ENCODE results near the gene EXT2. TPM values are rescaled to one million over a fixed set of nuclear protein-coding genes. Genes with fewer than 3 reads are reported as not detected.

Gene EXT2
- total and polyA plus RNA-seq, 2 donors from 2014 or later, result 29.8 to 54.1 TPM

DNA sequence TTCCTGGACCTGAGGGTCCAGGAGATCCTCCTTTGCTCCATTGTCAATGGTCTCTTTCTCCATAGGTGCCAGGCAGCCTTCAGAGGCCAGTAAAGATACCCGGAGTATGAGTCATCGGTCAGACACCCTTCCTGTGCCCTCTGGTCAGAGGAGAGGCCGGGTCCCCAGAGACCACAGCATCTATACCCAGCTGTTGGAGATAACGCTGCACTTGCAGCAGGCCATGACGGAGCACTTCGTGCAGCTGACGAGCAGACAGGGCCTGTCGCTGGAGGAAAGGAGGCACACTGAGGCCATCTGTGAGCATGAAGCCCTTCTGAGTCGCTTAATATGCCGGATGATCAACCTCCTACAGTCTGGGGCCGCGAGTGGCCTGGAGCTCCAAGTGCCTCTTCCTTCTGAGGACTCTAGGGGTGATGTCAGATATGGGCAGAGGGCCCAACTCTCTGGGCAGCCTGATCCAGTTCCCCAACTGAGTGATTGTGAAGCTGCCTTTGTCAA is 47.5 kb upstream of the EXT2 start, which contains the start of gene ACCSL:
Gene ACCSL (plus strand): TSS at position 51 of the 501 bp plus-strand sequence. CDS start 56 bp downstream, at position 107.
- DNase-seq, result no peak
- H3K9ac ChIP-seq (ENCODE audit: low read length in 3 of 3), result no peak within 1 kb of the TSS
- no peaks in the 10 kb centered on the region for H3K4me1 ChIP-seq (ENCODE audit: control insufficient read depth in 2 of 3, insufficient read depth in 2 of 3, low read depth in 1 of 3, low read length in 3 of 3)
- TF ChIP-seq, protein P1, sequence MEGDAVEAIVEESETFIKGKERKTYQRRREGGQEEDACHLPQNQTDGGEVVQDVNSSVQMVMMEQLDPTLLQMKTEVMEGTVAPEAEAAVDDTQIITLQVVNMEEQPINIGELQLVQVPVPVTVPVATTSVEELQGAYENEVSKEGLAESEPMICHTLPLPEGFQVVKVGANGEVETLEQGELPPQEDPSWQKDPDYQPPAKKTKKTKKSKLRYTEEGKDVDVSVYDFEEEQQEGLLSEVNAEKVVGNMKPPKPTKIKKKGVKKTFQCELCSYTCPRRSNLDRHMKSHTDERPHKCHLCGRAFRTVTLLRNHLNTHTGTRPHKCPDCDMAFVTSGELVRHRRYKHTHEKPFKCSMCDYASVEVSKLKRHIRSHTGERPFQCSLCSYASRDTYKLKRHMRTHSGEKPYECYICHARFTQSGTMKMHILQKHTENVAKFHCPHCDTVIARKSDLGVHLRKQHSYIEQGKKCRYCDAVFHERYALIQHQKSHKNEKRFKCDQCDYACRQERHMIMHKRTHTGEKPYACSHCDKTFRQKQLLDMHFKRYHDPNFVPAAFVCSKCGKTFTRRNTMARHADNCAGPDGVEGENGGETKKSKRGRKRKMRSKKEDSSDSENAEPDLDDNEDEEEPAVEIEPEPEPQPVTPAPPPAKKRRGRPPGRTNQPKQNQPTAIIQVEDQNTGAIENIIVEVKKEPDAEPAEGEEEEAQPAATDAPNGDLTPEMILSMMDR (IDR thresholded peaks at IDR 0.05; ENCODE audit: borderline replicate concordance, extremely low read depth, insufficient read depth), result no peak
- no peaks in the 10 kb centered on the region for H3K36me3 ChIP-seq (ENCODE audit: control insufficient read depth in 2 of 3, insufficient read depth in 3 of 3, low read length in 3 of 3)
- FAIRE-seq, result no peak
- H3K27me3 ChIP-seq (ENCODE audit: control insufficient read depth, insufficient read depth, low read length), result no peaks in the 10 kb centered on the region
- intact Hi-C loops (cut with DNase I), result no loop called here
- no peak within 1 kb of the TSS for H3K4me3 ChIP-seq (ENCODE audit: low read length in 3 of 3)
- no peak within 1 kb of the TSS for H3K27ac ChIP-seq (ENCODE audit: low read depth in 2 of 2, low read length in 2 of 2)
- H3K9me3 ChIP-seq (ENCODE audit: control insufficient read depth in 2 of 3, insufficient read depth in 1 of 3, low read length in 3 of 3), result no peaks in the 10 kb centered on the region

DNA sequence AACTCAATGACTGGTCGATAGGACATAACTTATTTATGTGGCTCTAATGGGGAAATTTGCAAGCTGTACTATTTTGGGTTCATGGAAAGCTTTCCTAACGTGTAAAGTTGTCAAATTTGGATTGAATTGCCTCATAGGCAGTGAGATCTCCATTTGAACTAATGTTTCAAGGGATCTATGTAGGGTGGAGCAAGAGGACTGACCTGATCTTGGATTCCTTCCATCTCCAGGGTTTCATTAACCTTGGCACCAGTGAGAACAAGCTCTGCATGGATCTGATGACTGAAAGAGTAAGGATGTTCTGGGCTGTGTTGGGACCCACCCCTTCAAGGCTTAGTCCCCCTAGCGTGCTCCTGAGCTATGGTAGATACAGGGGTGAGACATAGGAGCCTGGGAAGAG is 45.6 kb upstream of the EXT2 start:
- no peaks in the 10 kb centered on the region for H3K27me3 ChIP-seq (ENCODE audit: control insufficient read depth, insufficient read depth, low read length)
- no peak for DNase-seq
- H3K4me3 ChIP-seq (ENCODE audit: low read length in 3 of 3), result no peak overlapping the region

DNA sequence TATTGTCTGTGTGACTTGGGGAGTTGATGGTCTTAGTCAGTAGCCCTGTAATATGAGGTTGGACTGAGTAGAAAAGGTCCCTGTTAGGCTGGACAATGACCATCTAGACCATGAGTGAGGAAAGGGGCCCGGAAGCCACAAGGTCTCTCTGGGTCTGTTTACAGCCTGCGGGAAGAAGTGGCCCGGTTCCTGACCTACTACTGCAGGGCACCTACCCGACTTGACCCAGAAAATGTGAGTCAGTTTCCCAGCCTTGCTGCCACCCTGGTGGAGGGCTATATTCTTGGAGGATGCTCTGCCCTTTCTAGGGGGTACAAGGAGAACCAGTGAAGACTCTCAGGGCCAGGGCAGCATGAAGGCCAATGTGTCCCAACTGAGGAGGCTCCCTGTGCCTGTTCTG is 44.3 kb upstream of the EXT2 start:
- TF ChIP-seq, protein P1 (IDR thresholded peaks at IDR 0.05; ENCODE audit: borderline replicate concordance, extremely low read depth, insufficient read depth), result no peak
- FAIRE-seq (no peak), DNase-seq (no peak)
- Histone ChIP-seq H3K9ac (ENCODE audit: low read length in 3 of 3) (no peak overlapping the region), H3K27me3 (ENCODE audit: control insufficient read depth, insufficient read depth, low read length) (no peaks in the 10 kb centered on the region), H3K9me3 (ENCODE audit: control insufficient read depth in 2 of 3, insufficient read depth in 1 of 3, low read length in 3 of 3) (no peaks in the 10 kb centered on the region), H3K4me1 (ENCODE audit: control insufficient read depth in 2 of 3, insufficient read depth in 2 of 3, low read depth in 1 of 3, low read length in 3 of 3) (no peaks in the 10 kb centered on the region), H3K27ac (ENCODE audit: low read depth in 2 of 2, low read length in 2 of 2) (no peak overlapping the region), H3K36me3 (ENCODE audit: control insufficient read depth in 2 of 3, insufficient read depth in 3 of 3, low read length in 3 of 3) (no peaks in the 10 kb centered on the region), H3K4me3 (ENCODE audit: low read length in 3 of 3) (no peak overlapping the region)
- intact Hi-C loops (cut with DNase I), result no loop called here

More for the DNA sequence above, 45.6 kb upstream of the EXT2 start:
- intact Hi-C loops (cut with DNase I), result no loop called here
- H3K9me3 ChIP-seq (ENCODE audit: control insufficient read depth in 2 of 3, insufficient read depth in 1 of 3, low read length in 3 of 3), result no peaks in the 10 kb centered on the region
- H3K9ac ChIP-seq (ENCODE audit: low read length in 3 of 3), result no peak overlapping the region
- no peaks in the 10 kb centered on the region for H3K36me3 ChIP-seq (ENCODE audit: control insufficient read depth in 2 of 3, insufficient read depth in 3 of 3, low read length in 3 of 3)
- H3K27ac ChIP-seq (ENCODE audit: low read depth in 2 of 2, low read length in 2 of 2), result no peak overlapping the region
- TF ChIP-seq, protein P1 (IDR thresholded peaks at IDR 0.05; ENCODE audit: borderline replicate concordance, extremely low read depth, insufficient read depth), result no peak
- no peak for FAIRE-seq
- H3K4me1 ChIP-seq (ENCODE audit: control insufficient read depth in 2 of 3, insufficient read depth in 2 of 3, low read depth in 1 of 3, low read length in 3 of 3), result no peaks in the 10 kb centered on the region

DNA sequence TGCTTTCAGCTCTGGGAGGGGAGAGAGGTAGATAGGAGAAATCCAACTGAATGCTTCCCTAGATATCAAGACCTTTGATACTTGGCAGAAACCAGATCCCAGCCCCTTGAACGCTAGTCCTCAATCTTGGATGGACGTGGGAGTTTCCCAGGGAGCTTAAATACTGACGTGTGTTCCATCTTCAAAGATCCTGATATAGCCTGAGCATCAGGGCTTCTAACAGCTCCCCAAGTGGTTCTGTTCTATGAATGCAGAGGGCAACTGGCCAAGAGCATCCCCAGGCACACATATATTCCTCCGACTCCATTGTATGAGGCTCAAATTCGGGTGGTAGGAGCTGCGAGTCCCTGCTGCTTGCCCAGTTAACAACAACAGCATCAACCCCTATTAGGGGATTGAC is 38.1 kb upstream of the EXT2 start:
- H3K27ac ChIP-seq (ENCODE audit: low read depth in 2 of 2, low read length in 2 of 2), result no peak overlapping the region
- no peaks in the 10 kb centered on the region for H3K36me3 ChIP-seq (ENCODE audit: control insufficient read depth in 2 of 3, insufficient read depth in 3 of 3, low read length in 3 of 3)
- FAIRE-seq (no peak), DNase-seq (no peak)
- intact Hi-C loops (cut with DNase I), result no loop called here
- H3K9me3 ChIP-seq (ENCODE audit: control insufficient read depth in 2 of 3, insufficient read depth in 1 of 3, low read length in 3 of 3), result no peaks in the 10 kb centered on the region
- no peaks in the 10 kb centered on the region for H3K4me1 ChIP-seq (ENCODE audit: control insufficient read depth in 2 of 3, insufficient read depth in 2 of 3, low read depth in 1 of 3, low read length in 3 of 3)
- TF ChIP-seq, protein P1 (IDR thresholded peaks at IDR 0.05; ENCODE audit: borderline replicate concordance, extremely low read depth, insufficient read depth), result no peak
- no peaks in the 10 kb centered on the region for H3K27me3 ChIP-seq (ENCODE audit: control insufficient read depth, insufficient read depth, low read length)
- H3K9ac ChIP-seq (ENCODE audit: low read length in 3 of 3), result no peak overlapping the region
- no peak overlapping the region for H3K4me3 ChIP-seq (ENCODE audit: low read length in 3 of 3)

All from kidney (tissue), 14 donors.